OCI-LY3 (cell line): Measurements from ENCODE around the gene SBSN.

Experiments used
- H2AFZ ChIP-seq: fragments of 200-600, 300-600 bp; shearing (Covaris generic); 2 replicates; pipeline ENCODE4 v1.6.0; 2014; ENCODE audit warnings: antibody characterized with exemption, low read depth, low read length
- H3K27ac ChIP-seq: fragments of 200-600, 300-600 bp; sonication (generic); 2 replicates; pipeline ENCODE4 v1.5.1; 2014; ENCODE audit warnings: mild to moderate bottlenecking, low read length, moderate library complexity, mixed read lengths
- H3K27me3 ChIP-seq: fragments of 200-600, 300-600 bp; sonication (generic); 2 replicates; pipeline ENCODE4 v1.6.1; 2014; ENCODE audit warnings: low read depth, low read length, mixed read lengths
- H3K36me3 ChIP-seq: fragments of 200-600, 300-600 bp; sonication (generic); replicated peaks from 2 replicates; pipeline ENCODE3; 2014; ENCODE audit warnings: low read depth, low read length, mixed read lengths
- H3K4me1 ChIP-seq: fragments of 300-600, 200-600 bp; sonication (generic); 2 replicates; pipeline ENCODE4 v1.6.1; 2014; ENCODE audit warnings: low read length, mixed read lengths
- H3K4me2 ChIP-seq: fragments of 200-600, 300-600 bp; sonication (generic); 2 replicates; pipeline ENCODE4 v1.6.1; 2014; ENCODE audit warnings: low read length, mixed read lengths
- H3K4me3 ChIP-seq: fragments of 300-600, 200-600 bp; sonication (generic); 2 replicates; pipeline ENCODE4 v1.5.1; 2014; ENCODE audit warnings: antibody characterized with exemption, mild to moderate bottlenecking, low read length, moderate library complexity
- H3K79me2 ChIP-seq: fragments of 300-600, 200-600 bp; shearing (Covaris generic); 2 replicates; pipeline ENCODE4 v1.6.1; 2014; ENCODE audit warnings: mild to moderate bottlenecking, low read length, mixed read lengths
- H3K9ac ChIP-seq: fragments of 300-600, 200-600 bp; shearing (Covaris generic); 2 replicates; pipeline ENCODE4 v1.6.0; 2014; ENCODE audit warnings: mild to moderate bottlenecking, low read length, moderate library complexity
- H3K9me3 ChIP-seq: fragments of 200-600, 300-600 bp; shearing (Covaris generic); 2 replicates; pipeline ENCODE4 v1.6.1; 2014; ENCODE audit warnings: low read length, mixed read lengths; ENCODE audit not compliant: insufficient read depth
- H4K20me1 ChIP-seq: fragments of 200-600, 300-600 bp; sonication (generic); 2 replicates; pipeline ENCODE4 v1.6.1; 2016; ENCODE audit warnings: low read length, mixed read lengths; ENCODE audit not compliant: insufficient read depth
- EZH2phosphoT487 ChIP-seq: fragments of 200-600 bp; shearing (Covaris generic); IDR thresholded peaks from 2 replicates; pipeline ENCODE4 v1.6.1; 2018; ENCODE audit warnings: antibody characterized with exemption, mixed run types, low read depth
- TF ChIP-seq, protein P1 (sequence below): fragments of 200-600, 300-600 bp; sonication (generic); IDR thresholded peaks from 2 replicates; pipeline ENCODE4 v1.5.1; 2014; ENCODE audit warnings: antibody characterized with exemption, low read length, low read depth

Gene SBSN

DNA sequence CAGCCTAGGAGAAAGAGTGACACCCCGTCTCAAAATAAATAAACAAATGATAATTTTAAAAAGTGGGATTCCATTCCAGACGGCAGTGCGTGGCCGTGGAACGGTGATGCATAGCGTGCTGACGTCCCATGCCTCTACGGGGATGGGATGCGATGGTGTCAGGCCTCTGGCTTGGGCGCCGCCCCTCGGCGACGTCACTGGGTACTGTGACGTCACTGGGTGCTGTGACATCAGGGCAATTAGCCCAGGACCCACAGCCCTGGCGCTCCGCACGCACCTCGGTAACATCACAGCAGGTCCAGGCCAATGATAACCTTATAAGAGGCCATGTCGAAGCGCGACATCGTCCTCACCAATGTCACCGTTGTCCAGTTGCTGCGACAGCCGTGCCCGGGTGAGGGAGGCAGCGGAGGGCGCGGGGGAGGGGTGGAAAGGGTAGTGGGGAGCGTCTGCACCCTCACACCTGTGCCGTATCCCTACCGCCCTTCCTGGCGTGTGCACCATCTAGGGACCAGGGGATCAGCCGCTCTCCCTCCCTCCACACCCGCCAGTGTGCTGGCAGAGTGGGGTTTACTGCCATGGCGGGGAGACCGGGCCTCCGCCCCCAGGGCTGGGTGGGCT lies 5.2 kb upstream of the SBSN start, which contains the start of gene GAPDHS:
TSS of gene GAPDHS (plus strand) at position 256 of the 621 bp plus-strand sequence. CDS start at position 328, 72 bp downstream.
- Histone ChIP-seq H3K4me3 (no peak within 1 kb of the TSS), H2AFZ (no peak within 1 kb of the TSS), H4K20me1 (no peaks in the 10 kb centered on the region), H3K79me2 (no peaks in the 10 kb centered on the region), H3K4me2 (no peak within 1 kb of the TSS), H3K27me3 (peaks cover 12% of the 10 kb centered on the region), H3K9ac (no peak within 1 kb of the TSS), H3K4me1 (no peaks in the 10 kb centered on the region), H3K27ac (no peak within 1 kb of the TSS), H3K9me3 (no peaks in the 10 kb centered on the region), H3K36me3 (no peaks in the 10 kb centered on the region)
- TF ChIP-seq, protein P1, sequence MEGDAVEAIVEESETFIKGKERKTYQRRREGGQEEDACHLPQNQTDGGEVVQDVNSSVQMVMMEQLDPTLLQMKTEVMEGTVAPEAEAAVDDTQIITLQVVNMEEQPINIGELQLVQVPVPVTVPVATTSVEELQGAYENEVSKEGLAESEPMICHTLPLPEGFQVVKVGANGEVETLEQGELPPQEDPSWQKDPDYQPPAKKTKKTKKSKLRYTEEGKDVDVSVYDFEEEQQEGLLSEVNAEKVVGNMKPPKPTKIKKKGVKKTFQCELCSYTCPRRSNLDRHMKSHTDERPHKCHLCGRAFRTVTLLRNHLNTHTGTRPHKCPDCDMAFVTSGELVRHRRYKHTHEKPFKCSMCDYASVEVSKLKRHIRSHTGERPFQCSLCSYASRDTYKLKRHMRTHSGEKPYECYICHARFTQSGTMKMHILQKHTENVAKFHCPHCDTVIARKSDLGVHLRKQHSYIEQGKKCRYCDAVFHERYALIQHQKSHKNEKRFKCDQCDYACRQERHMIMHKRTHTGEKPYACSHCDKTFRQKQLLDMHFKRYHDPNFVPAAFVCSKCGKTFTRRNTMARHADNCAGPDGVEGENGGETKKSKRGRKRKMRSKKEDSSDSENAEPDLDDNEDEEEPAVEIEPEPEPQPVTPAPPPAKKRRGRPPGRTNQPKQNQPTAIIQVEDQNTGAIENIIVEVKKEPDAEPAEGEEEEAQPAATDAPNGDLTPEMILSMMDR = no peak
- TF ChIP-seq EZH2phosphoT487 = no peak

DNA sequence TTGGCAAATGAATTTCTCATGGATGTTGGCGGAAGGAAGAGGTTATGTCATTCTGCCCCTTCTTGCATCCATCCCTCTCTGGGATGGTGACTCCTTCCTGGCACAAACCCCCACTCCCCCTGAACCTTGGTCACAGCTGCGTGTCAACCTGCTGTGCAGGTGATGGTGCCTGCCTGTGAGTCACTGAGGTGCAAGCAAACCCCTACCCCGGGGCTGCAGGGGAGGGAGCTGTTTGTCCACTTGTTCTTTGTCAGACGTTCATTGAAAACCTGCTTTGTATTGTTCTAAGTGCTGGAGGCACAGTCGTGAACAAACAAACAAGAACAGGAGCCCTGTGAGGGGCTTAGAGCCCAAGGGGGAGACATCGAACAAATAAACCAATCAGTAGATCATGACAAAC lies 3.2 kb upstream of the SBSN start:
- Histone ChIP-seq H3K36me3 (no peaks in the 10 kb centered on the region), H3K4me3 (no peak overlapping the region), H3K27ac (no peak overlapping the region), H3K27me3 (peaks cover 15% of the 10 kb centered on the region), H3K9ac (no peak overlapping the region), H3K4me1 (no peaks in the 10 kb centered on the region), H3K9me3 (no peaks in the 10 kb centered on the region), H3K79me2 (no peaks in the 10 kb centered on the region), H4K20me1 (no peaks in the 10 kb centered on the region), H3K4me2 (no peak overlapping the region), H2AFZ (no peak overlapping the region)
- TF ChIP-seq, protein P1 = no peak
- TF ChIP-seq EZH2phosphoT487 = no peak

GRCh38 chr19:35529241-35530218 lies 1.4 kb upstream of the SBSN start:
- Histone ChIP-seq H3K4me2 (no peak overlapping the region), H3K27me3 (peaks cover 15% of the 10 kb centered on the region), H4K20me1 (no peaks in the 10 kb centered on the region), H3K79me2 (no peaks in the 10 kb centered on the region), H3K27ac (no peak overlapping the region), H3K4me1 (no peaks in the 10 kb centered on the region), H3K36me3 (no peaks in the 10 kb centered on the region), H2AFZ (no peak overlapping the region), H3K4me3 (no peak overlapping the region), H3K9ac (no peak overlapping the region), H3K9me3 (no peaks in the 10 kb centered on the region)
- TF ChIP-seq, protein P1 = no peak

DNA sequence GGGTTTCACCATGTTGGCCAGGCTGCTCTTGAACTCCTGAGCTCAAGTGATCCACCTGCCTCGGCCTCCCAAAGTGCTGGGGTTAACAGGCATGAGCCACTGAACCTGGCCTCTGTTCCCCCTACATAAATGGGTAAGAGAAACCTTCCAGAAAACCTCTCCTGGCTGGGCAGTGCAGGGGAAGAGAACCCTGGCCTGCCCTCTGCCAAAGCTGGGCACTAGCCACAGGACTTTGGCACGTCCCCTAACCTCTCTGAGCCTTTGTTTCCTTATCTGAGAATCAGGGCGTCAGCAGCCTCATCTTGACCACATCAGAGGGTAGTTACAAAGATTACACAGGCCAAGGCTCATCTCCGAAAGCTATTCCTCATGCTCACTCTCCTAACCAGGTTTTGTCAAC lies 2.2 kb downstream of the SBSN start:
- no peaks in the 10 kb centered on the region for H3K79me2 ChIP-seq
- H3K27ac ChIP-seq = no peak overlapping the region
- no peaks in the 10 kb centered on the region for H3K9me3 ChIP-seq
- H2AFZ ChIP-seq = no peak overlapping the region
- H3K4me1 ChIP-seq = no peaks in the 10 kb centered on the region
- TF ChIP-seq, protein P1 = no peak
- TF ChIP-seq EZH2phosphoT487 = no peak
- H4K20me1 ChIP-seq = no peaks in the 10 kb centered on the region
- peaks cover 10% of the 10 kb centered on the region; the same call in 1 of the 2 replicates for H3K27me3 ChIP-seq
- no peak overlapping the region for H3K4me3 ChIP-seq
- H3K4me2 ChIP-seq = no peak overlapping the region
- H3K36me3 ChIP-seq = no peaks in the 10 kb centered on the region
- H3K9ac ChIP-seq = no peak overlapping the region
